Muscle layer of duodenum (tissue), 2 donors: ENCODE data around the gene WDR70.
"Not testable (repeated sequence)": the region's sequence is repeated elsewhere in the genome, so short reads cannot be mapped to it uniquely, and the experiment has no call there.

Experiments used
- H3K27ac ChIP-seq: one replicate; pipeline ENCODE4 v1.7.0; 2013; ENCODE audit warnings: mild to moderate bottlenecking, low read length
- H3K27me3 ChIP-seq: one replicate; pipeline ENCODE4 v1.7.0; 2013; ENCODE audit warnings: low read depth, mild to moderate bottlenecking, control low read depth, low read length
- H3K36me3 ChIP-seq, 2 donors: one replicate each; pipeline ENCODE4 v1.7.0; 2013; ENCODE audit warnings: low read length in 2 of 2, control low read depth in 1 of 2, mild to moderate bottlenecking in 1 of 2; ENCODE audit not compliant: insufficient read depth in 2 of 2, control insufficient read depth in 1 of 2
- H3K4me1 ChIP-seq, 2 donors: one replicate each; pipeline ENCODE4 v1.7.0; 2013; ENCODE audit warnings: low read length in 2 of 2, mild to moderate bottlenecking in 2 of 2, control low read depth in 1 of 2, moderate library complexity in 1 of 2; ENCODE audit not compliant: insufficient read depth in 2 of 2, control insufficient read depth in 1 of 2
- H3K4me3 ChIP-seq, 2 donors: one replicate each; pipeline ENCODE4 v1.7.0; 2013; ENCODE audit warnings: low read length in 2 of 2, low read depth in 1 of 2, mild to moderate bottlenecking in 1 of 2
- H3K9me3 ChIP-seq, 2 donors: one replicate each; pipeline ENCODE4 v1.7.0; 2013; ENCODE audit warnings: low read length in 2 of 2, control low read depth in 1 of 2, mild to moderate bottlenecking in 1 of 2; ENCODE audit not compliant: control insufficient read depth in 1 of 2
- donor health status: healthy.

WDR70 gene

GRCh38 chr5:37412515-37412914, 33.4 kb downstream of the WDR70 start:
- H3K27me3 ChIP-seq = no peaks in the 10 kb centered on the region
- H3K9me3 ChIP-seq = no peaks in the 10 kb centered on the region
- H3K4me3 ChIP-seq = no peak overlapping the region
- H3K36me3 ChIP-seq = peaks cover 4% of the 10 kb centered on the region in 2 donors
- no peaks in the 10 kb centered on the region for H3K4me1 ChIP-seq
- no peak overlapping the region for H3K27ac ChIP-seq

- not testable (repeated sequence) for H3K9me3 ChIP-seq, H3K4me1 ChIP-seq, H3K27me3 ChIP-seq, H3K4me3 ChIP-seq, H3K27ac ChIP-seq, H3K36me3 ChIP-seq
Measured at GRCh38 chr5:37415456-37415855, 36.3 kb downstream of the WDR70 start.

- H3K9me3 ChIP-seq = no peaks in the 10 kb centered on the region
Measured at GRCh38 chr5:37417347-37417746, 38.2 kb downstream of the WDR70 start.

GRCh38 chr5:37424441-37424840, 45.3 kb downstream of the WDR70 start:
- no peaks in the 10 kb centered on the region for H3K4me1 ChIP-seq
- no peaks in the 10 kb centered on the region for H3K9me3 ChIP-seq
- H3K4me3 ChIP-seq = no peak overlapping the region
- H3K36me3 ChIP-seq = peaks cover 9 to 11% of the 10 kb centered on the region in 2 donors
- H3K27ac ChIP-seq = no peak overlapping the region
- no peaks in the 10 kb centered on the region for H3K27me3 ChIP-seq

More at GRCh38 chr5:37417347-37417746, 38.2 kb downstream of the WDR70 start:
- Histone ChIP-seq H3K36me3 (peaks cover 7 to 13% of the 10 kb centered on the region in 2 donors), H3K27ac (no peak overlapping the region), H3K4me1 (no peaks in the 10 kb centered on the region), H3K27me3 (no peaks in the 10 kb centered on the region), H3K4me3 (no peak overlapping the region)

GRCh38 chr5:37428044-37428443, 48.9 kb downstream of the WDR70 start:
- H3K4me1 ChIP-seq = no peaks in the 10 kb centered on the region
- no peak overlapping the region for H3K27ac ChIP-seq
- no peaks in the 10 kb centered on the region for H3K9me3 ChIP-seq
- H3K36me3 ChIP-seq = peaks cover 0 to 11% of the 10 kb centered on the region in 2 donors
- no peaks in the 10 kb centered on the region for H3K27me3 ChIP-seq
- no peak overlapping the region for H3K4me3 ChIP-seq

- no peaks in the 10 kb centered on the region for H3K9me3 ChIP-seq
- H3K4me1 ChIP-seq = peaks cover 0 to 6% of the 10 kb centered on the region in 2 donors
- H3K36me3 ChIP-seq = no peaks in the 10 kb centered on the region
- no peak overlapping the region for H3K4me3 ChIP-seq
- H3K27me3 ChIP-seq = no peaks in the 10 kb centered on the region
- H3K27ac ChIP-seq = no peak overlapping the region
Measured at GRCh38 chr5:37435261-37435660, 56.1 kb downstream of the WDR70 start.

GRCh38 chr5:37436146-37436934, 57.2 kb downstream of the WDR70 start:
- Histone ChIP-seq H3K36me3 (no peaks in the 10 kb centered on the region), H3K4me1 (peaks cover 0 to 6% of the 10 kb centered on the region in 2 donors), H3K4me3 (no peak overlapping the region), H3K9me3 (no peaks in the 10 kb centered on the region), H3K27ac (no peak overlapping the region), H3K27me3 (no peaks in the 10 kb centered on the region)

- peaks cover 0 to 6% of the 10 kb centered on the region in 2 donors for H3K4me1 ChIP-seq
- no peaks in the 10 kb centered on the region for H3K9me3 ChIP-seq
- no peak overlapping the region for H3K27ac ChIP-seq
- no peak overlapping the region for H3K4me3 ChIP-seq
- H3K36me3 ChIP-seq = no peaks in the 10 kb centered on the region
- H3K27me3 ChIP-seq = no peaks in the 10 kb centered on the region
Measured at GRCh38 chr5:37437711-37438110, 58.6 kb downstream of the WDR70 start.

- H3K4me1 ChIP-seq, H3K27me3 ChIP-seq, H3K27ac ChIP-seq, H3K36me3 ChIP-seq, H3K9me3 ChIP-seq, H3K4me3 ChIP-seq: not testable (repeated sequence)
Measured at GRCh38 chr5:37445783-37446182, 66.7 kb downstream of the WDR70 start.

GRCh38 chr5:37448941-37449340, 69.8 kb downstream of the WDR70 start:
- H3K4me1 ChIP-seq = no peaks in the 10 kb centered on the region
- no peak overlapping the region for H3K27ac ChIP-seq
- H3K27me3 ChIP-seq = no peaks in the 10 kb centered on the region
- no peaks in the 10 kb centered on the region for H3K9me3 ChIP-seq
- H3K36me3 ChIP-seq = peaks cover 0 to 10% of the 10 kb centered on the region in 2 donors
- no peak overlapping the region for H3K4me3 ChIP-seq

GRCh38 chr5:37451991-37452390, 72.9 kb downstream of the WDR70 start:
- H3K27ac ChIP-seq, H3K4me3 ChIP-seq, H3K9me3 ChIP-seq, H3K4me1 ChIP-seq, H3K27me3 ChIP-seq: not testable (repeated sequence)
- H3K36me3 ChIP-seq = peaks cover 0 to 10% of the 10 kb centered on the region in 2 donors

GRCh38 chr5:37453252-37453651, 74.1 kb downstream of the WDR70 start:
- not testable (repeated sequence) for H3K9me3 ChIP-seq, H3K4me1 ChIP-seq, H3K27me3 ChIP-seq, H3K27ac ChIP-seq, H3K4me3 ChIP-seq
- peaks cover 0 to 10% of the 10 kb centered on the region in 2 donors for H3K36me3 ChIP-seq
